HG03442 (cell line): ENCODE measurements around the gene KDM4C.
"Not testable (repeated sequence)": the region's sequence is repeated elsewhere in the genome, so short reads cannot be mapped to it uniquely, and the experiment has no call there.

Experiments used
- ATAC-seq: cut with Tn5 transposase; IDR thresholded peaks from one replicate; pipeline ENCODE4 v1.9.1; 2021; ENCODE audit warnings: mild to moderate bottlenecking, moderate library complexity; ENCODE audit not compliant: unreplicated experiment

The KDM4C gene

GRCh38 chr9:6802926-6803325 is 45.2 kb downstream of the KDM4C start:
- no peak for ATAC-seq

GRCh38 chr9:6805532-6805931 is 47.8 kb downstream of the KDM4C start:
- ATAC-seq = no peak

- ATAC-seq = not testable (repeated sequence)
These were observed 48.5 kb downstream of the KDM4C start for GRCh38 chr9:6806318-6806717.

DNA sequence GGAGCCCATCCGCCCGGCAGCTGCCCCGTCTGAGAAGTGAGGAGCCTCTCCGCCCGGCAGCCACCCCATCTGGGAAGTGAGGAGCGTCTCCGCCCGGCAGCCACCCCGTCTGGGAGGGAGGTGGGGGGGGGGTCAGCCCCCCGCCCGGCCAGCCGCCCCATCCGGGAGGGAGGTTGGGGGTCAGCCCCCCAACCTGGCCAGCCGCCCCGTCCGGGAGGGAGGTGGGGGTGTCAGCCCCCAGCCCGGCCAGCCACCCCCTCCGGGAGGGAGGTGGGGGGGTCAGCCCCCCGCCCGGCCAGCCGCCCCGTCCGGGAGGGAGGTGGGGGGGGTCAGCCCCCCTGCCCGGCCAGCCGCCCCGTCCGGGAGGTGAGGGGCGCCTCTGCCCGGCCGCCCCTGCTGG is 49.9 kb downstream of the KDM4C start:
- ATAC-seq = not testable (repeated sequence)

DNA sequence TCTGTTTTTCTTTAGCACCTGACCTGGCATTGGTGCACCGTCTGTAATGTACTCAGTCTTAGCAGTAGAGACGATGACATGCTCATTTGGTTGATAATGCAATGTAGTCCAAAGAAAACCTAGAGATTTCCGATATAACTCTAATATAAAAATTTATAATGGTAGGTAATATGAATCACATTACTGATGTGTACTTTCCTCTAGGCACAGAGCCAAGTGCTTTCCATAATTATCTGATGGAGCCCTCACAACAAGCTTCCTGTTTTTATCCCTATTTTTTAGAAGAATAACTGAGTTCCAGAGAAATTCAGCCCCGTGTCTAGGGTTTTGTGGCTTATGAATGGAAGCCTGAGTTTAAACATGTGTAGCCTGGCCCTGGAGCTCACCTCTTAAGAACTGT is 53.7 kb downstream of the KDM4C start:
- no peak for ATAC-seq

DNA sequence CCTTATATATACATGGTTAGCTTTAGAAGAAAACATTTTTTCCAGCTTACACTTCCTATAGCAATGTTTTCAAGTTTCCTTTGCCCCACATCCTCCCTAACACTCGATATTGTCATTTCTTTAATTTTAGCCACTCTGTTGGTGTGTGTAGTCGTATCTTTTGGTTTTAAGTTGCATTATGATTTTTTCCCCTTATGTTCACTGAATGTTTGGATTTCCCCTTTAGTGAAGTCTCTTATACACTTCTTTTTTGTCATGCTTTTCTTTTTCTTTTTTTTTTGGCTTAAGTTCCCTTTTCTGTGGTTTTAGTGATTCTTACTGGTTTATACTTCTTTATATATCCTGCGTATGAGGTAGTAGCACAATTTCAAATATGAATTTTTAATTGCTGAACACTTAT is 58.8 kb downstream of the KDM4C start:
- no peak for ATAC-seq

DNA sequence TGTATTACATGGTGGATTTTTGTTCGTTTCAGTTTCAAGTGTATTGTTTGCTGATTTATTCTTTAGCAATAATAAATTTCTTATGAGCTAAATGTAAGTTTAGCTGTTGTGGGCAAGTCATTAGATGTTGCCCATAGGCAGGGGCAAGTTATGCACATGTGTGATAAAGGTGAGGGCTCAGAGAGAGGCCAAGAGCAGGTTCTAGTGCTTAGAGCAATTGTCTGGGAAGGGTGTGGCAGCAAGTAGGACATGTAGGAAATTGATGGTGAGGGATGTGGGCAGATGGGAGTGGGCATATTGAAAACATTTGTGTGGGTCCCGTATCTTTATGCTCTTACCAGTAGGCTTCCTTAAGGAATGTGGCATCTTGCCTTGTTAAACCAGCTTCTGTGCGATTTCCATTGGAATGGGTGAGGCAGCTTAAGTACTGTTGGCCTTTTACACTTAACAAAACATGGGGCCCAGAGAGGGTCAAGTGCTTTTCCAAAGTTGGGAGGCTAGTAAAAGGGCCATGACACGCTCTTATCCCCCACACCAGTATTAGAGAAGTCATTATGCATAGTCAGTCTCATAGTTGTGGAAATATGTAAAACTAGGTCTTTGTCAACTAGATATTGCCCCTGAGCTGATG is 60.6 kb downstream of the KDM4C start:
- ATAC-seq = no peak

DNA sequence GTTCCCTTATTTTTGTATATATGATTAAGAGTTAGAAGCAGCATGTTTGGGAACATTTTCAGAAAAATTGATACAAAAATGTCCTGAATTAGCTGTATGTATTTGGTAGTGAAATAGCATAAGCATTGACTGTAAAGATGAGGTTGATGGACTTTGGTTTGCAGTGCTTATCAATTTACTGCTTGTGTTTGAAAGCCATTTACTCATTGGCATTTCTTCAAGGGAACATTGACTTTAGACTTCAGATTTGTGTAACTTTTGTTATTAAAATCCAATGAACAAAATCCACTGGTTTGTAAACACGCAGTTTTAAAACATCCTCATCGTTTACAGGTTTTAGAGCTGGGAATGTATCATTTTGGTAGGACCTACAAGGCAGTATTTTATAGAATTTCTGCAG is 61.3 kb downstream of the KDM4C start:
- no peak for ATAC-seq

GRCh38 chr9:6819529-6819928 is 61.8 kb downstream of the KDM4C start:
- ATAC-seq = no peak

- ATAC-seq = no peak
These were observed 64.9 kb downstream of the KDM4C start for GRCh38 chr9:6822696-6823095.

GRCh38 chr9:6827439-6828145 is 69.8 kb downstream of the KDM4C start:
- ATAC-seq = no peak

DNA sequence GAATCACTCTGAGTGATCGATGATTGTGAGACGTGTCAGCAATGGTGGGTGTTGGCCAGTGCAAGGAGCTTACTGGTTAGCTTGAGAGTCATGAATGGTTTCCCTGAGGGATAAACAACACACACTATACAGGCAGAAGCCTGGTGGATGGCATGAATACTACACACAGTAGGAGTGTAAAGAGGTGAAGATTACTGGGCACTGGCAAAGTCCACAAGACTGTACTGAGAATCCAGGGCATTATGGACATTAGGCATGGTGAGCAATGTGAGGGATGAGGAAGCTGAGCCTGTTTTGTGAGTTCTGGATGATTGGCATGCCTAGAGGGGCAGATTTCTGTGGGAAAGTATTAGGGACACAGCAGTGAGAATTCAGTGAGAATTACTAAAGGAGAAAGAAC is 71.3 kb downstream of the KDM4C start:
- no peak for ATAC-seq

DNA sequence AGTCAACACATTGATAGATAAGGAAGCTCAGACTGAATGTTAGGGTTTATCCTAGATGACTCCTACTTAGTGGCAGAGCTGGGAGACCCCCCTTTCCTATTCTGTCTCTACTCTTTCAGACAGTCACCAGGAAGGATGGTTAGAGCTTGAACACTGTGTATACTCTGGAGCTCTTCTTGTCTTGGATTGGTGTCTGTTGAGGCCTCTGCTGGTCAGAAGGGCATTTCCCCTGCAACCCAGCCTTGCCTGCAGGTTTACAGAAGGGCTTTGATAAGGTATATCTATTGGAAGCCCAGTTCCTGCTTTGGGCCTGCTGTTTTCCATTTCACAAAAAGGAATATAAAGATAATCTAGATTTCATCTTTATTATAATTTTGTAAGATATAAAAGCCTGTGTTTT is 71.8 kb downstream of the KDM4C start:
- no peak for ATAC-seq

DNA sequence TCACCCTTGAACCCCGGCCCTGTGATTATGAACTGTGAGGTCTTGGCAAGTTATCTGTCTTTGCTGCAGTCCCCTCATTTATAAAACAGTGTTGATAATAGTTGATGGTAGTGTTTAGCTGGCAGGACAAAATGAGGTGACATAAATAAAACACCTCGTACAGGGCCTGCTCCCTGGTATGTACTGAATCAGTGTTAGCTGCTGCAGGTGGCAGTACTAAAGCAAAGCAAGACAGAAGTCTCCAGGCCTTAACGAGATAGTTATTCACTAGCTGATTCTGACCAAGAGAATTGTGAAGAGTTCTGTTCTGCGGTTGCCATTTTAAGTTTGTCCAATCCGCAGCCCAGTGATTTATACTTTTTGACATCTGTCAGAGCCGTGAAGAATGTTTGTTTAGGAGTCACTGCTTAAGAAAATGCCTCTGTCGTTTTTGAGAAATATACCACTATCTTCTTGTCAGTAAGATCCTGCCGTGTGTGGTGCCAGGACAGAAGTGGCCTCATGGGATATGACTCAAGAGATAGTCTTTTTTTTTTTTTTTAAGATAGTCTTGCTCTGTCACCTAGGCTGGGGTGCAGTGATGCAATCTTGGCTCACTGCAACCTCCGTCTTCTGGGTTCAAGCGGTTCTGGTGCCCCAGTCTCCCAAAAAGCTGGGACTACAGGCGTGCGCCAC is 75.9 kb downstream of the KDM4C start:
- ATAC-seq = no peak

DNA sequence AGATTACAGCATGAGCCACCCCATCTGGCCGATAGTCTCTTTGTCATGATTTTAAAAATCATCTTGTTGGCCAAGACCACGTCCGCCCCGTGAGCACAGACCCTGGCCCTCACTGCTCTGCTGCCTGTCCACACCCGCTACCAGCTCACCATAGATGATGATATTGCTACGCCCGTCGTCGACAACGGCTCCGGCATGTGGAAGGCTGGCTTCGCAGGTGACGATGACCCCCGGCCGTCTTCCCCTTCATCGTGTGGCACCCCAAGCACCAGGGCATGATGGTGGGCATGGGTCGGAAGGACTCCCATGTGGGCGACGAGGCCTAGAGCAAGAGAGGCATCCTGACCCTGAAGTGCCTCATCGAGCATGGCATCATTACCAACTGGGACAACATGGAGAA is 76.5 kb downstream of the KDM4C start:
- no peak for ATAC-seq

- no peak for ATAC-seq
These were observed 80.4 kb downstream of the KDM4C start for GRCh38 chr9:6838158-6838557.

DNA sequence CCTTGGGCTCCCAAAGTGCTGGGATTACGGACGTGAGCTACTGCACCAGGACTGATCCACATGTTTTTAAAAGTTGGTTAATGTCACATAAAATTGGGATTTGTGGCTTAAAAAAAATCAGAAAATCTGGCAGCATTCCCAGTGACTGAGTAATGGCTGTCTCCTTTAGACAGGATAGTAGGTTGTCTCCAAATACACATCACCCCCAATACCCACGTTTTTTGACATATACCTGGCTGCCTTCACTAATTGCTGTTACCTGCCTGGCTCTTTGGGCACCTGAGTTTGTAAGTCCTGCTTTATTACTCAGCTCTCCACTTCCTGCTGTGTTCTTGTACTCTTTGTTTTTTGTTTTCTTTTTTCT is 84.8 kb downstream of the KDM4C start:
- no peak for ATAC-seq

- ATAC-seq = no peak
These were observed 86.0 kb downstream of the KDM4C start for GRCh38 chr9:6843742-6844141.

GRCh38 chr9:6844267-6844666 is 86.5 kb downstream of the KDM4C start:
- no peak for ATAC-seq

DNA sequence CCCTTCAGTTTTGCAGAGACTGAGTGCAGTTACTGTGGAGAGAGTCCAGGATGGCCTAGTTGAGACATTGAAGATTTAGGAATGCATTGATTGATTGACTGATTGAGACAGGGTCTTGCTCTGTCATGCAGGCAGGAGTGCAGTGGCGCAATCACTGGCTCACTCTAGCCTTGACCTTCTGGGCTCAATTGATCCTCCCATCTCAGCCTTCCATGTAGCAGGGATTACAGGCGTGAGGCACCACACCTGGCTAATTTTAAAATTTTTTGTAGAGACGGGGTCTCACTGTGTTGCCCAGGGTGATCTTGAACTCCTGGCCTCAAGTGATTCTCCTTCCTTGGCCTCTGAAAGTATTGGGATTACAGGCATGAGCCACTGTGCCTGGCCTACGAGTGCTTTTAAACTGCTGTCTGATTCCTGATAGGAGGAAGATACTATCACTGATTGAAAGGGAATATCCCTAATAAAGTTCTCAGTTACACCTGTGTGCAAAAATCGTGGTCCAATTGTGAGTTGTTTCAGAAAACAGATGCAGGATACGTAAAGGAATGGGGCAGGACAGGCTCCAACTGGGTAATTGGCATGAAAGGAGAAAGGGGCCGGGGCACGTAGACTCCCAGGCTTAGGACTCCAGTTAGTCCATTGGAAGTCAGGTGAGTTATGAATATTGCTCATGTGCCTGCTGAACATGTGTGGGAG is 87.5 kb downstream of the KDM4C start:
- ATAC-seq = no peak

- ATAC-seq = no peak
These were observed 88.1 kb downstream of the KDM4C start for GRCh38 chr9:6845880-6846279.
